ENCODE data around the gene DLG5.

DNA sequence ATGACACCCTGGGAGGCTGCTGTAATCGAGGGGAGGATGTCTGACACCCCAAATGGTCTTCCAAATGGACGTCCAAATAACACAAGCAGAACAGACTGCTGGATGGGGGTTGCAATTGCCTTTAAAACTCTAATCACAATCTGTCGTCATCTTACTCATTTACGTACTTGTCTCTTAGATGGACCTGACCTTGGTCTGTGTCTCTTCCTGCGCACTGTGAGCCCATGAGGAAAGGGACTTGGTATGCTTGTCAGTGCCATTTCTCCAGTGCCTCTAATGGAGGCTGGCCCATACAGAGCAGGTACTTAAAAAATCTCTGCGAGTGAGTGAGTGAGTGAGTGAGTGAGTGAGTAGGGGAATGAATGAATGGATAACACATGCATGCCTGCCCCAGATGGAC, 93.3 kb downstream of the DLG5 start:
- TF ChIP-seq POLR2AphosphoS5 (IDR thresholded peaks at IDR 0.05; ENCODE audit: low read length) (no peak), HCFC1 (IDR thresholded peaks at IDR 0.05; ENCODE audit: low read length) (no peak), ESRRA (IDR thresholded peaks at IDR 0.05; ENCODE audit: low read length) (no peak), POLR2A (IDR thresholded peaks at IDR 0.05; ENCODE audit: low read depth, low read length) (no peak)
- TF ChIP-seq, protein P1, sequence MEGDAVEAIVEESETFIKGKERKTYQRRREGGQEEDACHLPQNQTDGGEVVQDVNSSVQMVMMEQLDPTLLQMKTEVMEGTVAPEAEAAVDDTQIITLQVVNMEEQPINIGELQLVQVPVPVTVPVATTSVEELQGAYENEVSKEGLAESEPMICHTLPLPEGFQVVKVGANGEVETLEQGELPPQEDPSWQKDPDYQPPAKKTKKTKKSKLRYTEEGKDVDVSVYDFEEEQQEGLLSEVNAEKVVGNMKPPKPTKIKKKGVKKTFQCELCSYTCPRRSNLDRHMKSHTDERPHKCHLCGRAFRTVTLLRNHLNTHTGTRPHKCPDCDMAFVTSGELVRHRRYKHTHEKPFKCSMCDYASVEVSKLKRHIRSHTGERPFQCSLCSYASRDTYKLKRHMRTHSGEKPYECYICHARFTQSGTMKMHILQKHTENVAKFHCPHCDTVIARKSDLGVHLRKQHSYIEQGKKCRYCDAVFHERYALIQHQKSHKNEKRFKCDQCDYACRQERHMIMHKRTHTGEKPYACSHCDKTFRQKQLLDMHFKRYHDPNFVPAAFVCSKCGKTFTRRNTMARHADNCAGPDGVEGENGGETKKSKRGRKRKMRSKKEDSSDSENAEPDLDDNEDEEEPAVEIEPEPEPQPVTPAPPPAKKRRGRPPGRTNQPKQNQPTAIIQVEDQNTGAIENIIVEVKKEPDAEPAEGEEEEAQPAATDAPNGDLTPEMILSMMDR (IDR thresholded peaks at IDR 0.05 in 2 of 3, conservative IDR thresholded peaks at IDR 0.05 in 1 of 3; ENCODE audit: control insufficient read depth in 2 of 3, extremely low read depth in 1 of 3, insufficient read depth in 1 of 3, low read depth in 3 of 3, low read length in 3 of 3): no peak
- TF ChIP-seq, protein P2, sequence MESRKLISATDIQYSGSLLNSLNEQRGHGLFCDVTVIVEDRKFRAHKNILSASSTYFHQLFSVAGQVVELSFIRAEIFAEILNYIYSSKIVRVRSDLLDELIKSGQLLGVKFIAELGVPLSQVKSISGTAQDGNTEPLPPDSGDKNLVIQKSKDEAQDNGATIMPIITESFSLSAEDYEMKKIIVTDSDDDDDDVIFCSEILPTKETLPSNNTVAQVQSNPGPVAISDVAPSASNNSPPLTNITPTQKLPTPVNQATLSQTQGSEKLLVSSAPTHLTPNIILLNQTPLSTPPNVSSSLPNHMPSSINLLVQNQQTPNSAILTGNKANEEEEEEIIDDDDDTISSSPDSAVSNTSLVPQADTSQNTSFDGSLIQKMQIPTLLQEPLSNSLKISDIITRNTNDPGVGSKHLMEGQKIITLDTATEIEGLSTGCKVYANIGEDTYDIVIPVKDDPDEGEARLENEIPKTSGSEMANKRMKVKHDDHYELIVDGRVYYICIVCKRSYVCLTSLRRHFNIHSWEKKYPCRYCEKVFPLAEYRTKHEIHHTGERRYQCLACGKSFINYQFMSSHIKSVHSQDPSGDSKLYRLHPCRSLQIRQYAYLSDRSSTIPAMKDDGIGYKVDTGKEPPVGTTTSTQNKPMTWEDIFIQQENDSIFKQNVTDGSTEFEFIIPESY (IDR thresholded peaks at IDR 0.05): no peak
